ENCODE measurements around the gene PPARG. TPM values are rescaled to one million over a fixed set of nuclear protein-coding genes. Genes with fewer than 3 reads are reported as not detected.

Gene PPARG
- total and polyA plus RNA-seq, 2 experiments from 2014 or later = 0.15 to 0.42 TPM

DNA sequence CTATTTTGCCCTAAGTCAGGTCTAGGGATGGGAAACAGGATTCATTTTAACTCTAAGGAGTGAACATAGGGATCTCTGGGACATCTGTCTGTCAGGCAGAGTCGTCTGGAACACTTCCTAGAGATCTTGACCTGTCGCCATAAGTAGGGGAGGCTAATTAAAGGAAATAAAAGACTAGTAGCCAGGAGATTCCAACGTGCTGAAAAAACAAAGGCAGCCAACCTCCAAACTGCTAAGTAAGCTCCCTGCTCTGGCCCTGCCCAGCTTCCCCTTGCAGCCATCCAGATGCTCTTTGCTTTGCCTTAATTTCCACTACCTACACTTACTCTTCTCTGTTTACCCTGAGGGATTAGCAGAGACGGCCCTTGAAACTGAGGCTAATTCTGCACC, 177.0 kb downstream of the PPARG start:
- TF ChIP-seq JUNB (IDR thresholded peaks at IDR 0.05; ENCODE audit: unreplicated experiment) (no peak), POLR2AphosphoS5 (IDR thresholded peaks at IDR 0.05; ENCODE audit: low read depth) (no peak), STAT1 (IDR thresholded peaks at IDR 0.05; ENCODE audit: unreplicated experiment) (no peak), NANOG (IDR thresholded peaks at IDR 0.05; ENCODE audit: borderline replicate concordance) (no peak), ZNF114 (CRISPR knock-in tag; IDR thresholded peaks at IDR 0.05) (no peak), CTCF (conservative IDR thresholded peaks at IDR 0.05; ENCODE audit: low read depth in 2 of 2) (no peak)
- TF ChIP-seq, protein P1, sequence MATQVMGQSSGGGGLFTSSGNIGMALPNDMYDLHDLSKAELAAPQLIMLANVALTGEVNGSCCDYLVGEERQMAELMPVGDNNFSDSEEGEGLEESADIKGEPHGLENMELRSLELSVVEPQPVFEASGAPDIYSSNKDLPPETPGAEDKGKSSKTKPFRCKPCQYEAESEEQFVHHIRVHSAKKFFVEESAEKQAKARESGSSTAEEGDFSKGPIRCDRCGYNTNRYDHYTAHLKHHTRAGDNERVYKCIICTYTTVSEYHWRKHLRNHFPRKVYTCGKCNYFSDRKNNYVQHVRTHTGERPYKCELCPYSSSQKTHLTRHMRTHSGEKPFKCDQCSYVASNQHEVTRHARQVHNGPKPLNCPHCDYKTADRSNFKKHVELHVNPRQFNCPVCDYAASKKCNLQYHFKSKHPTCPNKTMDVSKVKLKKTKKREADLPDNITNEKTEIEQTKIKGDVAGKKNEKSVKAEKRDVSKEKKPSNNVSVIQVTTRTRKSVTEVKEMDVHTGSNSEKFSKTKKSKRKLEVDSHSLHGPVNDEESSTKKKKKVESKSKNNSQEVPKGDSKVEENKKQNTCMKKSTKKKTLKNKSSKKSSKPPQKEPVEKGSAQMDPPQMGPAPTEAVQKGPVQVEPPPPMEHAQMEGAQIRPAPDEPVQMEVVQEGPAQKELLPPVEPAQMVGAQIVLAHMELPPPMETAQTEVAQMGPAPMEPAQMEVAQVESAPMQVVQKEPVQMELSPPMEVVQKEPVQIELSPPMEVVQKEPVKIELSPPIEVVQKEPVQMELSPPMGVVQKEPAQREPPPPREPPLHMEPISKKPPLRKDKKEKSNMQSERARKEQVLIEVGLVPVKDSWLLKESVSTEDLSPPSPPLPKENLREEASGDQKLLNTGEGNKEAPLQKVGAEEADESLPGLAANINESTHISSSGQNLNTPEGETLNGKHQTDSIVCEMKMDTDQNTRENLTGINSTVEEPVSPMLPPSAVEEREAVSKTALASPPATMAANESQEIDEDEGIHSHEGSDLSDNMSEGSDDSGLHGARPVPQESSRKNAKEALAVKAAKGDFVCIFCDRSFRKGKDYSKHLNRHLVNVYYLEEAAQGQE (IDR thresholded peaks at IDR 0.05; ENCODE audit: unreplicated experiment) = no peak
- H3F3A ChIP-seq (replicated peaks; ENCODE audit: low read depth) = no peaks in the 10 kb centered on the region
- ATAC-seq = no peak
- DNase-seq (ENCODE audit: low spot score) = no peak
- no peak overlapping the region for H3K4me2 ChIP-seq
- Mint-ChIP-seq H3K9me3 (no peaks in the 10 kb centered on the region), H3K27me3 (ENCODE audit: insufficient read depth, low read depth, poor library complexity) (peaks cover 3% of the 10 kb centered on the region), H3K36me3 (ENCODE audit: low read depth) (no peaks in the 10 kb centered on the region), H3K4me3 (no peak overlapping the region), H3K4me1 (peaks cover 5% of the 10 kb centered on the region), H3K27ac (no peak overlapping the region)
- H3K4me1 ChIP-seq (ENCODE audit: insufficient read depth) = no peaks in the 10 kb centered on the region
- no peaks in the 10 kb centered on the region for H3K79me2 ChIP-seq (replicated peaks; ENCODE audit: insufficient read depth)
- no peak overlapping the region for H3K27ac ChIP-seq (ENCODE audit: low read depth)
- H2AFZ ChIP-seq = peak overlapping the region; percentile 83; the same call in 1 of the 2 replicates
- H3K9me2 ChIP-seq (ENCODE audit: insufficient read depth) = no peaks in the 10 kb centered on the region
- H4K20me1 ChIP-seq (replicated peaks; ENCODE audit: insufficient read depth) = no peaks in the 10 kb centered on the region
- H3K27me3 ChIP-seq (ENCODE audit: insufficient read depth) = no peaks in the 10 kb centered on the region
- H3K36me3 ChIP-seq (ENCODE audit: insufficient read depth) = no peaks in the 10 kb centered on the region
- no peak overlapping the region for H3K4me3 ChIP-seq

DNA sequence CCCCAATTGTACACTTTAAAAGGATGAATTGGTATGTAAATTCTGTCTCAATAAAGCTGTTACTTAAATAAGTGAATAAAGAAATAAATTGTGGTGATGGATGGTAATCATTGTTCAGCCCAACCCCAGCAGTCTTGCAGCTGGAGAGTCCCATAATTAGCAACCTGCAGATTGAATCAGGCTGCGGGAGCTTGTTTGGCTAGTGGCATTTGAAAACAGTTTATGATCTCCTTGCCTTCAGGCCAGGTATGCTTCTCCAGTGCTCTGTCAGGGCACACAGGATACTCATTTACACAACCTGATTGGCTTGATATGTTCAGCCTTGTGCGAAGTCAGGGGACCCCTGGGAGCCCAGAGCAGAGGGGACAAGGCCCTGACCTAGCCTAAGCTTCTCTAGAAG, 178.9 kb downstream of the PPARG start:
- Mint-ChIP-seq H3K27ac (no peak overlapping the region), H3K9me3 (no peaks in the 10 kb centered on the region), H3K36me3 (ENCODE audit: low read depth) (no peaks in the 10 kb centered on the region), H3K4me3 (no peak overlapping the region), H3K4me1 (peaks cover 7% of the 10 kb centered on the region), H3K27me3 (ENCODE audit: insufficient read depth, low read depth, poor library complexity) (peaks cover 3% of the 10 kb centered on the region)
- Histone ChIP-seq H3K4me3 (no peak overlapping the region), H3F3A (replicated peaks; ENCODE audit: low read depth) (no peaks in the 10 kb centered on the region), H3K9me2 (ENCODE audit: insufficient read depth) (no peaks in the 10 kb centered on the region), H3K79me2 (replicated peaks; ENCODE audit: insufficient read depth) (no peaks in the 10 kb centered on the region), H3K27me3 (ENCODE audit: insufficient read depth) (no peaks in the 10 kb centered on the region), H2AFZ (no peak overlapping the region), H3K36me3 (ENCODE audit: insufficient read depth) (no peaks in the 10 kb centered on the region), H3K4me1 (ENCODE audit: insufficient read depth) (no peaks in the 10 kb centered on the region), H3K4me2 (no peak overlapping the region), H4K20me1 (replicated peaks; ENCODE audit: insufficient read depth) (no peaks in the 10 kb centered on the region), H3K27ac (ENCODE audit: low read depth) (no peak overlapping the region)
- ATAC-seq (no peak), DNase-seq (ENCODE audit: low spot score) (no peak)
- TF ChIP-seq EZH2 (IDR thresholded peaks at IDR 0.05; ENCODE audit: low read depth, unreplicated experiment) (no peak), STAT1 (IDR thresholded peaks at IDR 0.05; ENCODE audit: unreplicated experiment) (no peak), ZNF331 (CRISPR knock-in tag; IDR thresholded peaks at IDR 0.05; ENCODE audit: low read depth) (no peak), CTCF (conservative IDR thresholded peaks at IDR 0.05; ENCODE audit: low read depth in 2 of 2) (no peak)
- TF ChIP-seq, protein P1 (IDR thresholded peaks at IDR 0.05; ENCODE audit: unreplicated experiment) = no peak
